Measurements from ENCODE around the gene ZNF627. TPM values are rescaled to one million over a fixed set of nuclear protein-coding genes. Genes with fewer than 3 reads are reported as not detected.
"Not testable (repeated sequence)": the region's sequence is repeated elsewhere in the genome, so short reads cannot be mapped to it uniquely, and the experiment has no call there.

ZNF627 gene
- total RNA-seq, 4 donors from 2014 or later: 6.1 to 8.9 (median 7.9) TPM

- H3K4me3 ChIP-seq: peak overlapping the region; percentile 12
- H3K9me3 ChIP-seq: no peaks in the 10 kb centered on the region
- TF ChIP-seq EP300 (IDR thresholded peaks at IDR 0.05) (no peak), POLR2AphosphoS5 (IDR thresholded peaks at IDR 0.05) (no peak), CTCF (IDR thresholded peaks at IDR 0.05) (no peak), POLR2A (IDR thresholded peaks at IDR 0.05) (no peak)
- H3K27ac ChIP-seq: no peak overlapping the region
- no peaks in the 10 kb centered on the region for H3K36me3 ChIP-seq
- 75% methylated on average over 11 of the region's 13 CpGs for WGBS
- H3K4me1 ChIP-seq: peaks cover 7% of the 10 kb centered on the region
- DNase-seq (ENCODE audit: low spot score in 2 of 2): no peak
- H3K27me3 ChIP-seq: no peaks in the 10 kb centered on the region
These were observed 9.2 kb upstream of the ZNF627 start for GRCh38 chr19:11587975-11588631.

GRCh38 chr19:11594084-11594483, 3.2 kb upstream of the ZNF627 start:
- Histone ChIP-seq H3K36me3 (no peaks in the 10 kb centered on the region), H3K4me3 (no peak overlapping the region), H3K4me1 (peaks cover 11% of the 10 kb centered on the region), H3K9me3 (no peaks in the 10 kb centered on the region), H3K27ac (no peak overlapping the region), H3K27me3 (no peaks in the 10 kb centered on the region)
- 87% methylated on average over 4 of the region's 4 CpGs for WGBS
- DNase-seq (ENCODE audit: low spot score in 2 of 2): no peak
- TF ChIP-seq POLR2A (IDR thresholded peaks at IDR 0.05) (no peak), CTCF (IDR thresholded peaks at IDR 0.05) (no peak), EP300 (IDR thresholded peaks at IDR 0.05) (no peak), POLR2AphosphoS5 (IDR thresholded peaks at IDR 0.05) (no peak)

- Histone ChIP-seq H3K27me3 (no peaks in the 10 kb centered on the region), H3K27ac (no peak overlapping the region), H3K36me3 (no peaks in the 10 kb centered on the region), H3K4me1 (peaks cover 11% of the 10 kb centered on the region), H3K4me3 (no peak overlapping the region), H3K9me3 (no peaks in the 10 kb centered on the region)
- 89% methylated on average over 10 of the region's 10 CpGs for WGBS
- TF ChIP-seq POLR2A (IDR thresholded peaks at IDR 0.05) (no peak), CTCF (IDR thresholded peaks at IDR 0.05) (no peak), EP300 (IDR thresholded peaks at IDR 0.05) (no peak), POLR2AphosphoS5 (IDR thresholded peaks at IDR 0.05) (no peak)
- DNase-seq (ENCODE audit: low spot score in 2 of 2): no peak
These were observed 1.1 kb upstream of the ZNF627 start for GRCh38 chr19:11596156-11596555.

GRCh38 chr19:11598103-11598483, 810 bp downstream of the ZNF627 start:
- H3K4me3 ChIP-seq: peak overlapping the region; percentile 97
- H3K27ac ChIP-seq: no peak overlapping the region
- WGBS: 68% methylated on average over 10 of the region's 10 CpGs
- no peaks in the 10 kb centered on the region for H3K9me3 ChIP-seq
- DNase-seq (ENCODE audit: low spot score in 2 of 2): no peak
- TF ChIP-seq POLR2AphosphoS5 (IDR thresholded peaks at IDR 0.05) (no peak), CTCF (IDR thresholded peaks at IDR 0.05) (no peak), POLR2A (IDR thresholded peaks at IDR 0.05) (no peak), EP300 (IDR thresholded peaks at IDR 0.05) (no peak)
- no peaks in the 10 kb centered on the region for H3K36me3 ChIP-seq
- H3K27me3 ChIP-seq: no peaks in the 10 kb centered on the region
- H3K4me1 ChIP-seq: peaks cover 11% of the 10 kb centered on the region

GRCh38 chr19:11598746-11599145, 1.5 kb downstream of the ZNF627 start:
- no peaks in the 10 kb centered on the region for H3K36me3 ChIP-seq
- WGBS: 85% methylated on average over 2 of the region's 2 CpGs
- no peak overlapping the region for H3K4me3 ChIP-seq
- no peaks in the 10 kb centered on the region for H3K27me3 ChIP-seq
- H3K4me1 ChIP-seq: peaks cover 11% of the 10 kb centered on the region
- H3K9me3 ChIP-seq: no peaks in the 10 kb centered on the region
- no peak for DNase-seq (ENCODE audit: low spot score in 2 of 2)
- H3K27ac ChIP-seq: no peak overlapping the region
- TF ChIP-seq POLR2AphosphoS5 (IDR thresholded peaks at IDR 0.05) (no peak), EP300 (IDR thresholded peaks at IDR 0.05) (no peak), CTCF (IDR thresholded peaks at IDR 0.05) (no peak), POLR2A (IDR thresholded peaks at IDR 0.05) (no peak)

GRCh38 chr19:11599704-11600103, 2.4 kb downstream of the ZNF627 start:
- H3K27me3 ChIP-seq; H3K27ac ChIP-seq; H3K36me3 ChIP-seq; H3K4me3 ChIP-seq; DNase-seq (ENCODE audit: low spot score in 2 of 2); H3K9me3 ChIP-seq: not testable (repeated sequence)
- H3K4me1 ChIP-seq: peaks cover 11% of the 10 kb centered on the region
- WGBS: 91% methylated on average over 8 of the region's 8 CpGs
